Mesendoderm (in vitro differentiated cells): ENCODE data around the gene BRF1.

ENCODE experiments used
- DNase-seq: peaks from one replicate; pipeline ENCODE4 v3.0.0; 2013
- H2AK5ac ChIP-seq: 2 replicates; pipeline ENCODE4 v1.6.1; 2013; ENCODE audit warnings: low read length, inconsistent platforms
- H2BK120ac ChIP-seq: 2 replicates; pipeline ENCODE4 v1.6.1; 2013; ENCODE audit warnings: low read depth, mild to moderate bottlenecking, low read length, moderate library complexity, mixed read lengths
- H2BK15ac ChIP-seq: replicated peaks from 2 replicates; pipeline ENCODE4 v1.6.1; 2013; ENCODE audit warnings: low read depth, mild to moderate bottlenecking, moderate library complexity
- H2BK5ac ChIP-seq: 2 replicates; pipeline ENCODE4 v1.6.1; 2013; ENCODE audit warnings: low read length, inconsistent platforms
- H3K18ac ChIP-seq: 2 replicates; pipeline ENCODE4 v1.6.1; 2013; ENCODE audit warnings: mild to moderate bottlenecking, low read length, mixed read lengths
- H3K23ac ChIP-seq: one replicate; pipeline ENCODE4 v1.6.1; 2013; ENCODE audit warnings: low read length
- H3K27ac ChIP-seq: 2 replicates; pipeline ENCODE4 v1.5.1; 2013; ENCODE audit warnings: low read depth, mild to moderate bottlenecking, inconsistent platforms, low read length, moderate library complexity
- H3K27me3 ChIP-seq: 2 replicates; pipeline ENCODE4 v1.6.1; 2013; ENCODE audit warnings: low read length, control low read depth, mild to moderate bottlenecking, inconsistent platforms; ENCODE audit not compliant: insufficient read depth, poor library complexity
- H3K36me3 ChIP-seq: 2 replicates; pipeline ENCODE4 v1.6.1; 2013; ENCODE audit warnings: low read length, inconsistent platforms; ENCODE audit not compliant: control insufficient read depth, insufficient read depth
- H3K4ac ChIP-seq: one replicate; pipeline ENCODE4 v1.6.1; 2013; ENCODE audit warnings: low read depth, mild to moderate bottlenecking, low read length, moderate library complexity
- H3K4me1 ChIP-seq: 2 replicates; pipeline ENCODE4 v1.6.1; 2013; ENCODE audit warnings: low read depth, low read length, inconsistent platforms; ENCODE audit not compliant: control insufficient read depth
- H3K4me2 ChIP-seq: 2 replicates; pipeline ENCODE4 v1.6.1; 2013; ENCODE audit warnings: low read length
- H3K4me3 ChIP-seq: 2 replicates; pipeline ENCODE4 v1.5.1; 2013; ENCODE audit warnings: mild to moderate bottlenecking, low read length
- H3K56ac ChIP-seq: one replicate; pipeline ENCODE4 v1.6.1; 2013; ENCODE audit warnings: low read length
- H3K79me1 ChIP-seq: 2 replicates; pipeline ENCODE4 v1.6.1; 2013; ENCODE audit warnings: low read length, inconsistent platforms
- H3K79me2 ChIP-seq: 2 replicates; pipeline ENCODE4 v1.6.1; 2013; ENCODE audit warnings: mild to moderate bottlenecking, low read length; ENCODE audit not compliant: control insufficient read depth, insufficient read depth
- H3K9ac ChIP-seq: 2 replicates; pipeline ENCODE4 v1.6.1; 2013; ENCODE audit warnings: low read length, inconsistent platforms
- H4K5ac ChIP-seq: one replicate; pipeline ENCODE4 v1.6.1; 2013; ENCODE audit warnings: low read length
- H4K8ac ChIP-seq: one replicate; pipeline ENCODE4 v1.6.1; 2013; ENCODE audit warnings: low read depth, mild to moderate bottlenecking, control low read depth, low read length, moderate library complexity
- WGBS: extraction: QIAGEN DNeasy Blood & Tissue Kit; methylation state at CpG from one replicate; pipeline ENCODE4 v1.1.7; 2013; ENCODE audit warnings: low lambda C conversion rate, missing lambda C conversion rate; ENCODE audit not compliant: insufficient coverage; ENCODE audit errors: extremely low coverage; 5-methylcytosine and 5-hydroxymethylcytosine counted together

Gene BRF1

GRCh38 chr14:105171004-105171673 is 129.7 kb downstream of the BRF1 start:
- H3K36me3 ChIP-seq: no peaks in the 10 kb centered on the region
- no peaks in the 10 kb centered on the region for H3K27me3 ChIP-seq
- no peak overlapping the region for H2AK5ac ChIP-seq
- H2BK5ac ChIP-seq: no peak overlapping the region
- no peak overlapping the region for H3K4ac ChIP-seq
- H3K9ac ChIP-seq: no peak overlapping the region
- no peak overlapping the region for H4K8ac ChIP-seq
- H3K79me2 ChIP-seq: no peaks in the 10 kb centered on the region
- no peak for DNase-seq
- no peak overlapping the region for H3K4me3 ChIP-seq
- no peak overlapping the region for H3K23ac ChIP-seq
- H2BK120ac ChIP-seq: no peak overlapping the region
- H3K79me1 ChIP-seq: no peaks in the 10 kb centered on the region
- no peak overlapping the region for H2BK15ac ChIP-seq
- H3K18ac ChIP-seq: no peak overlapping the region
- no peak overlapping the region for H3K4me2 ChIP-seq
- H3K4me1 ChIP-seq: no peaks in the 10 kb centered on the region
- H4K5ac ChIP-seq: no peak overlapping the region
- WGBS: no CpG with 5 or more reads among the region's 19 CpGs
- H3K56ac ChIP-seq: no peak overlapping the region
- no peak overlapping the region for H3K27ac ChIP-seq

DNA sequence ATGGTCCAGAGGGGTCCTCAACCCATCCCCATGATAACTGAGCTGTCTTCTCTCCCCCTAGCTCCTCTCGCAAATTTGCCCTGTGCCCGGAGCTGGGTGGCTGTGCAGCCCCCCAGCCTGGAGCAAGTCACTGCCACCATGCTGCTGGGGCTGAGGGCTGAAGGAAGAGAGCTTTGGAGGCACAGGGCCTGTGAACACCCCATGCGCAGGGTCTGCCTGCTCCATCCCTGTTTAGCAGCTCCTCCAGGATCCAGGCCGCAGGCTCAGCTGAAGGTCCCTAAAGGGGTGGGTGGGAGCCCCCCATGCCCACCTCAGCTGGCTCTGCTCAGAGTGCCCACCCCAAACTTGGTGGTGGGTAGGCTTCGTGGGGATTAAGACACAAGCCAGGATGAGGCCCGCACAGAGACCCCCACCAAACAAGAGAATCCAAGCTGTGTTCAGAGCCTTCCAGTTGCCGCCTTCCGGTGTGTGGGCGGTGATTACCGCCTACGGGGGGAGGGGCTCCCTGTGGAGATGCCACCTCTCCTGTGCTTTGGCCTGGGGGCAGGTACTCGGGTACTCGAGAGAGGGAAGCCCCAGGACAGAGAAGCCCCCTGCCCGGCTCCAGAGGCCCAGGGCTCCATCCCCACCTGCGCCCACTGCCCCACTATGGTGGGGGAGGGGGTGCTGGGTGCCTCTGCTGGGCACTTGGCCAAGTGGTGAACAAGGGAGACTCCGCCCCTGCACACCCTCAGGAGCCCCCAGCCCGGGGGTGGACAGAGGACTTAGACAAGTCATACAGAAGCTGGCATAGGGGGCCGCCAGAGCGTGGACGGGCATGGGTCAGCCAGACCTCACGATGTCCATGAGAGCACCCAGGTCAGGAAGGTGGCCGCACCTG is 130.8 kb downstream of the BRF1 start:
- Histone ChIP-seq H3K27ac (no peak overlapping the region), H3K79me2 (no peaks in the 10 kb centered on the region), H3K18ac (no peak overlapping the region), H2BK5ac (no peak overlapping the region), H3K36me3 (no peaks in the 10 kb centered on the region), H4K5ac (no peak overlapping the region), H3K27me3 (no peaks in the 10 kb centered on the region), H3K79me1 (no peaks in the 10 kb centered on the region), H2BK120ac (no peak overlapping the region), H2BK15ac (no peak overlapping the region), H3K4me1 (no peaks in the 10 kb centered on the region), H3K23ac (no peak overlapping the region), H2AK5ac (no peak overlapping the region), H3K4me3 (no peak overlapping the region), H4K8ac (no peak overlapping the region), H3K4ac (no peak overlapping the region), H3K4me2 (no peak overlapping the region), H3K9ac (no peak overlapping the region), H3K56ac (no peak overlapping the region)
- DNase-seq: no peak
- no CpG with 5 or more reads among the region's 22 CpGs for WGBS

GRCh38 chr14:105168979-105169507 is 131.8 kb downstream of the BRF1 start:
- Histone ChIP-seq H3K4me3 (no peak overlapping the region), H3K36me3 (no peaks in the 10 kb centered on the region), H3K9ac (no peak overlapping the region), H4K5ac (no peak overlapping the region), H2BK120ac (no peak overlapping the region), H3K79me2 (no peaks in the 10 kb centered on the region), H3K4ac (no peak overlapping the region), H3K79me1 (no peaks in the 10 kb centered on the region), H3K27me3 (no peaks in the 10 kb centered on the region), H2BK5ac (no peak overlapping the region), H3K23ac (no peak overlapping the region), H3K18ac (no peak overlapping the region), H2AK5ac (no peak overlapping the region), H3K27ac (no peak overlapping the region), H4K8ac (no peak overlapping the region), H3K56ac (peak overlapping the region; percentile 42), H3K4me1 (no peaks in the 10 kb centered on the region), H3K4me2 (peak overlapping the region; percentile 19), H2BK15ac (no peak overlapping the region)
- WGBS: no CpG with 5 or more reads among the region's 54 CpGs
- DNase-seq: peak; percentile 53

DNA sequence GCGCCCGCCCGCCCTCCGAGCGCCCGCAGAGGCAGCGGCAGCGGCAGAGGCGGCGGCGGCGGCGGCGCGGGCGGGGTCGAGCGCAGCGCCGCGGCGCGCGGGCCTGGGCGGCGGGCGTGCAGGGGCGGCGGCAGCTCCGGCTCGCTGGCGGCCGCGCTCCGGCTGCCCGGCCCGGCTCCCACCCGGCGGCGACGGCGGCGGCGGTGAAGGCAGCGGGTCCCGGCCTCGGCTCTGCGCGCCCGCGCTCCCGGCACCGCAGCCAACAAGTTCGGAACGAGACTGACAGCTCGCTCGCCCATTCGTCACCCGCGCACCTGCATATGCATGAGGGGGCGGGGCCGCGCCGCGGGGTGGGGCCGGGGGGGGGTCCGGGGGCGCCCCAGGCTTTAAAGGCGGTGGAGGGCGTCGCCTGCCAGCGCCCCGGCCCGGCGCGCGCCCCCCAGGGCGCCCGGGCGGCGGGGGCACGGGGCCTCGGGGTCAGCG is 132.3 kb downstream of the BRF1 start, which contains the start of gene JAG2:
Gene JAG2 (minus strand): TSS at position 281 of the 483 bp plus-strand sequence. CDS start 356 bp downstream, outside the sequence.
- Histone ChIP-seq H3K79me2 (no peaks in the 10 kb centered on the region), H3K36me3 (no peaks in the 10 kb centered on the region), H2BK15ac (no peak within 1 kb of the TSS), H3K4me1 (no peaks in the 10 kb centered on the region), H4K8ac (no peak within 1 kb of the TSS), H3K79me1 (no peaks in the 10 kb centered on the region), H3K27me3 (no peaks in the 10 kb centered on the region), H2BK5ac (no peak within 1 kb of the TSS), H2AK5ac (no peak within 1 kb of the TSS), H3K56ac (peak within 1 kb of the TSS; percentile 73), H3K4me2 (peak within 1 kb of the TSS; percentile 56), H3K4ac (no peak within 1 kb of the TSS), H3K9ac (peak within 1 kb of the TSS; percentile 36), H3K23ac (no peak within 1 kb of the TSS), H2BK120ac (no peak within 1 kb of the TSS), H3K4me3 (no peak within 1 kb of the TSS), H4K5ac (no peak within 1 kb of the TSS), H3K27ac (no peak within 1 kb of the TSS), H3K18ac (no peak within 1 kb of the TSS)
- WGBS: no CpG with 5 or more reads among the region's 84 CpGs
- peak; percentile 54 for DNase-seq

DNA sequence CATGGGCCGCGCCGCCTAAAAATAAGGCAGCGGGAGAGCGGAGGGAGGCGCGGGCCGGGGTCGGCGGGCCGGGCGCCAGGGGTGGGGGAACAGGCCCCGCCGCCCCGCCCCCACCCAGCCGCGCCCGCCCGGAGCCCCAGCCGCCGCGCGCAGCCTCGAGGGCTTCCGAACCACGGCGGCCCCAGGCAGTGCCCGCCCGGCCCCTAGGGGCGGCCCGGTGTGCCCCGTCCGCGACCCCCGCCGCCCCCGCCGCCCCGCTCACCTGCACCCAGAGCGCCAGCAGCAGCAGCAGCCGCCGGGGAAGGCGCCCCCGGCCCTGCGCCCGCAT is 132.7 kb downstream of the BRF1 start:
- Histone ChIP-seq H3K4me3 (no peak overlapping the region), H3K79me2 (no peaks in the 10 kb centered on the region), H3K27me3 (no peaks in the 10 kb centered on the region), H4K8ac (no peak overlapping the region), H3K27ac (no peak overlapping the region), H3K9ac (peak overlapping the region; percentile 36), H3K4ac (no peak overlapping the region), H4K5ac (no peak overlapping the region), H3K4me1 (no peaks in the 10 kb centered on the region), H3K36me3 (no peaks in the 10 kb centered on the region), H3K18ac (no peak overlapping the region), H2BK5ac (no peak overlapping the region), H3K23ac (no peak overlapping the region), H3K79me1 (no peaks in the 10 kb centered on the region), H3K4me2 (peak overlapping the region; percentile 56), H3K56ac (peak overlapping the region; percentile 73), H2BK15ac (no peak overlapping the region), H2AK5ac (no peak overlapping the region), H2BK120ac (no peak overlapping the region)
- no peak for DNase-seq
- WGBS: no CpG with 5 or more reads among the region's 46 CpGs
